Left renal pelvis (tissue), 4 donors: ENCODE measurements around the gene SSU72. TPM values are rescaled to one million over a fixed set of nuclear protein-coding genes. Genes with fewer than 3 reads are reported as not detected.

ENCODE experiments used
- DNase-seq, 4 donors: peaks; one replicate each; pipeline ENCODE4 v3.0.0-alpha.2; 2013; ENCODE audit warnings: low read depth in 4 of 4, low spot score in 3 of 4
- polyA plus RNA-seq, 4 donors: library from polyadenylated mRNA; unstranded; fragments of 120-200 nt; gene quantifications; one replicate each; pipeline ENCODE4 v1.2.1, GENCODE V29; 2013; ENCODE audit not compliant: insufficient read length in 4 of 4

Gene SSU72
- polyA plus RNA-seq, 4 donors, result 77.9 to 93.4 (median 87.3) TPM

DNA sequence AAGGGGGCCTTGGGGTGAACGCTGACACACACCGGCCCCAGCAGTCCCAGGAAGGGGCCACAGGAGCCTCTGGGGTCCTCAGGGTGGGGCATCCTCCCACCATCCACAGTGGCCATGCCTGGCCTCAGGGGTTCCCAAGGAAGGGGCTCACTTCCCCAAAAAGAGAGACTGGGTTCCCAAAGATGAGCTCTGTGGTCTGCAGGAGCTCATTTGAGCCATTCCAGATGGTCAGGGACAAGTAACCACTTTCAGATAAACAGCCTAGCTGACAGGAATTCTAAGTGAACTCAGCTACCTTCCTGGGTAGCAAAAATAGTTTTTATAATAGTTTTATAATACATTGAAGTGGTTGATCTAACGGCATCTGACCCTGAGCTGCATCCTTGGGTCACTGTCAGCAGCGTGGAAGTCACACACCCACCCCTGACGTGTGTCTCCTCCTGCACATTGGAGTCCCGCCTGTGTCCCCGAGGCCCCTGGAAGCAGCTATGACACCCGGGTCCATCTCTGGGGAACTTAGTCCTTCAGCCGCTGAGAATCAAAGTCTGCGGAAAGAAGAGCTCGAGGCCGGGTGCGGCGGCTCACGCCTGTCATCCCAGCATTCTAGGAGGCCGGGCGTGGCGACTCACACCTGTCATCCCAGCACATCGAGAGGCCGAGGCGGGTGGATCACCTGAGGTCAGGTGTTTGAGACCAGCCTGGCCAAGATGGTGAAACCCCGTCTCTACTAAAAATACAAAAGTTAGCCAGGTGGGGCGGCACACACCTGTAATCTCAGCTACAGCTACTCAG lies 28.5 kb downstream of the SSU72 start:
- no peak for DNase-seq

DNA sequence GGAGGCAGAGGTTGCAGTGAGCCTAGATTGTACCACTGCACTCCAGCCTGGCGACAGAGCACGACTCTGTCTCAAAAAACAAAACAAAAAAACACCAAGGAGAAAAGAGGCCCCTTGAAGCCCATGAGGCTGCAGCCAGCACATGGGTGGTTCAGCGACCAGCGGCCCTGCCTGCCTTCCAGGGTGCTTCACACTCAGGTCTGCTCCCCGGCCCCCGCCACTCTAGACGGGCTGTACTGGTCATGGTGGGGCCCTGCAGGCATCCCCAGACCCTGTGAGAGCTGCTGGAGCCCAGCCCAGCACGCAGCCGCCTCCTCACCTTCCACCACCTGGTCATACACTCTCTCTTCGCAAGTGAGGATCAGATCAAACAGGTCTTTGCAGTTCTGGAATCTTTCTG lies 30.1 kb downstream of the SSU72 start:
- no peak for DNase-seq

DNA sequence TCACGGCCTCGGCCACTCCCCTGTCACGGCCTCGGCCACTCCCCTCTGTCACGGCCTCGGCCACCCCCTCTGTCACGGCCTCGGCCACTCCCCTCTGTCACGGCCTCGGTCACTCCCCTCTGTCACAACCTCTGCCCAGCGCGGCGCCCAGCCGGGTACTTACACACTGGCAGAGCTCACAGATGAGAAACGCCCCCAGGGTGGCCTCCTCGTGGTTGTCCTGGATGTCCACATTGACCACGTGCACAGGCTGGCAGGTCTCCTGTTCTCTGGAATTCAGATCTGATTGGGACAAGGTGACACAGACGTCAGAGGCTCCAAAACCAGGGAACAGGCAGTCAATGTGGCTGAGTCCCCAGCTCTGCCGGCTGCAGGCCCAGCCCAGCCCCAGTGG lies 31.0 kb downstream of the SSU72 start:
- no peak for DNase-seq

DNA sequence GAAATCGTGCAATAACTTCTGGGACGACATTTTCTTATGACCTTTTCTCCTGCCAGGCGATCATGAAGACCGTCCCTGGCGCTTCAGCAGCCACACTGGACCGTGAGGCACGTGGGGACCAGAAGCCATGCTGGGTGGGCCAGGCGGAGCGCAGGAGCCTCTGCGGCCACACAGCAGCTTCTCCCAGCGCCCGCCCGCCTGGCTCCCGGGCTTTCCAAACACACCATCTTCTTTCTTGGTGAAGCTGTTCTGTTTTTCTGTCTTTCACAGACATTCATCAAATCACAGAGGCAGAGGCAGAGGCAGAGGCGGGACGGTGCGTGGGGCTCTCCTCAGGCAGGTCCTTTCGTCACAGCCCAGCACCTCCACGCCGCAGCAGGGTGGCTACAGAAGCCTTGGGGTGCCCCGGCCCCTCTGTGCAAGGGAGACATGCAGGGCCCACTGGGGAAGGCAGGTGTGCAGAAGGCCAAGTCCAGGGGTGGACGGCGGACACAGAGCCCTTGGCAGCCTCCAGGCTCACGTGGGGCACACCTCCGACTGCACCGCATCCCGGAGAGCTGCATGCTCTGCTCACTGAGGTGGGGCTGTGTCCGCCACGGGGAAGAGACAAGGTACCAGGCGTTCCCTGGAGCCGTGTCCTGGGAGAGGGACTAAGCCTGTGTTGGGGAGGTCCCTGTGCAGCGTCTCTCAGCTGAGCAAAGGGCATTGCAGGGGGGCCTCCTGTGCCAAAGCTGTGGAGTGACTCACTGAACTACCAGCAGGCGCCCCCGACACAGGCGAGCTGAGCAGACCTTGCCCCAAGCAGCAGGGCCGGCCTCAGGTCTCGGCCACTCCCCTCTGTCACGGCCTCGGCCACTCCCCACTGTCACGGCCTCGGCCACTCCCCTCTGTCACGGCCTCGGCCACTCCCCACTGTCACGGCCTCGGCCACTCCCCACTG lies 31.6 kb downstream of the SSU72 start:
- no peak for DNase-seq

DNA sequence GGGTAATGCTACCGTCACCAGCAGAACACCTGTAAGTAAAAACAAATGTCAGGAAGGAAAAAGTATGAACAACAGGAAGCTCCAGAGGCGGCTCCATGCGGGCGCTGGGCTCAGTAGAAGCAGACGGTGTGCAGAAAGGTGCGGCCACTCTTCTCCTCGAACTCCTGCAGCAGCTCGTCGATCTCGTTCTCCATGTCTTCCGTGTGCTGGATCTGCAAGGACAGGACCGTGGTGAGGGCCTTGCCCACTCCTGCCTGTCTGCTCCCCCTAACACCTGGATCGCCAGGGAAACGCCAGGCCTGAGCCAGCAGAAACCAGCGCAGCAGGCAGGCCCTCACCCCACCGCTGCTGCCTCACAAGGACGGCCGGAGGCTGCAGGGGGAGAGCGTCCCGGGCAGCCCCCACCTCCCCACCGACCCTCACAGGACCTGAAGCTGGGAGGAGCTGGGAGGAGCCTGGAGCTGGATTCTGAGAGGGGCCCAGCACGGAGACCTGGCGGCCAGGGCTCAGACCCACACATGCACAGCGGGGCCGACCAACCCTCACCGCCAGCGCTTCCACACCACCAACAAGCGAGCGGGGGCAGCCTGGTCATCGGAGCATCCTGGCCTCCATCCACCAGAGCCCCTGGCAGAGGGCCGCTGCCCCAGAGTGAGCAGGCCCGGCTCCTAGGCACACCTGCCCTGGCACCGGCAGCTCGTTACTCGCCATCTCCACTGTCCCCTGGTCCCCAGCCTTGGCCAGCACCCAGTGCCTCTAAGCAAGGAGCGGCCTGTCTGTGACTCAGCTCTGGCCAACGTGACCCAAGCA lies 32.5 kb downstream of the SSU72 start:
- no peak for DNase-seq

DNA sequence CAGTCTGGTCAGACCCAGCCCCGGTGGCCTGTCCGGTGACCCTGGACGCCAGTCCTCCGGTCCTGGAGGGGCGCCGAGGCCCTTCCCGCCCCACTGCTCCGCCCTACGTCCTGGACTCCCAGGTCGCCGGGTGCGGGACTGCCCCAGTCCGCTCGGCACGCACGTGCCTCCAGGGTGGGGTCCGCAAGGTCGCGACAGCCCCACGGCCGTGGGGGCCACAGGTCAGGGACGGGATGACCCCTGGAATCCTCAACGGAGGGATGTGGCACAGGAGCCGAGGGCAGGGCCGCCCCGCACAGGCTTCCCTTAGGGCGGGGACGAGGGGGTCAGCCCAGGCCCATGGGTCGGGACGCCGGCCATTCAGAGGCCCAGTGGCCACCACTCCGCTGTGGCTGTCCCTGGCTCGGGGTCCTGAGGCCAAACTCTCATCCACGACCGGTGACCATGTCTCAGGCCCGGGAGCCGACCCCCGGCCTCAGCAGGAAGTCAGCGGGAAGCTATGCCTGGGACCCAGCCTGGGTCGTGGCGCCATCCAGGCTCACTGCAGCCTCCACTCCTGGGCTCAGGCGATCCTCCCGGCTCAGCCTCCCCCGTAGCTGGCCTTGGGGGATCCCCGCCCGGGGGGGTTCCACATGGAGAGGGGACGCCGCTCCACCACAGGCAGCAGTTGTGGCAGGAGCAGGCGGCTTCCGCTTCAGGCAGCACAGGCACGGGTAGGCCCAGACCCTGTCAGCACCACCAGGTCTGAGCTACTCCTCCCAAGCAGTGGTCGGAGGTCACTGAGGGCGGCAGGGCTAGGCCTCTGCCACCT lies 33.6 kb downstream of the SSU72 start:
- no peak for DNase-seq

DNA sequence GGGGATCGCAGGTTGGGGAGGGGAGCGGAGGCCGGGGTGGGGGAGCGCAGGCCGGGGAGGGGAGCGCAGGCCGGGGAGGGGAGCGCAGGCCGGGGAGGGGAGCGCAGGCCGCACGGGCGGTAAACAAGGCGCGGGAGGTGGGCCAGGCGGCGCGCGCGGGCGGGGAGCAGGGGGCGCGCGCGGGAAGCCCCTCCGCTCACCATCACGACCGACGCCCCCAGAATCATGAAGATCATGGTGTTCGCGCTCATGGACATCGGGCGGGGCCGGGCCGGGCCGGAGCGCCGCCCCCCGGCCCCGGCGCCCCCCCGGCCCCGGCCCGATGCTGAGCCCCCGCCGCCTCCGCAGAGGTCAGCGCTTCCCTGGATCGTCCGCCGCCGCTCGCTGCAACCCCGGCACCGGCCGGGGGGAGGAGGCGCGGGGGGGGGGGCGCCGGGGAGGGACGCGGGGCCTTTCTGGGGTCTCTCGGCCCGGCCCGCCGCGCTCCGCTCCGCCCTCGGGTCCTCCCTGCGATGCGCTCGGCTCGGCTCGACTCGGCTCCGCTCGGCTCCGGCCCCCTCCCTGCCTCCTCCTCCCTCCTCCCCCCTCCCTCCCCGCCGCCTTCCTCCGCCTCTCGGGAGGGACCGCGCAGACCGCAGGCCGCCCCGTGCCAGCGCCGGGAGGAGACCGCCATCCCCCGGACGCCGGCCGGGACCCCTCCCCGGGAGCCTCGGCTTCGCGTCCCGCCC lies 34.4 kb downstream of the SSU72 start, which contains the start of gene TMEM240:
Gene TMEM240, minus strand, starts transcription at position 535 of the 728 bp plus-strand sequence. Its CDS starts 278 bp downstream, at position 257.
- DNase-seq, result peak; percentile 36 to 62 (median 55)

DNA sequence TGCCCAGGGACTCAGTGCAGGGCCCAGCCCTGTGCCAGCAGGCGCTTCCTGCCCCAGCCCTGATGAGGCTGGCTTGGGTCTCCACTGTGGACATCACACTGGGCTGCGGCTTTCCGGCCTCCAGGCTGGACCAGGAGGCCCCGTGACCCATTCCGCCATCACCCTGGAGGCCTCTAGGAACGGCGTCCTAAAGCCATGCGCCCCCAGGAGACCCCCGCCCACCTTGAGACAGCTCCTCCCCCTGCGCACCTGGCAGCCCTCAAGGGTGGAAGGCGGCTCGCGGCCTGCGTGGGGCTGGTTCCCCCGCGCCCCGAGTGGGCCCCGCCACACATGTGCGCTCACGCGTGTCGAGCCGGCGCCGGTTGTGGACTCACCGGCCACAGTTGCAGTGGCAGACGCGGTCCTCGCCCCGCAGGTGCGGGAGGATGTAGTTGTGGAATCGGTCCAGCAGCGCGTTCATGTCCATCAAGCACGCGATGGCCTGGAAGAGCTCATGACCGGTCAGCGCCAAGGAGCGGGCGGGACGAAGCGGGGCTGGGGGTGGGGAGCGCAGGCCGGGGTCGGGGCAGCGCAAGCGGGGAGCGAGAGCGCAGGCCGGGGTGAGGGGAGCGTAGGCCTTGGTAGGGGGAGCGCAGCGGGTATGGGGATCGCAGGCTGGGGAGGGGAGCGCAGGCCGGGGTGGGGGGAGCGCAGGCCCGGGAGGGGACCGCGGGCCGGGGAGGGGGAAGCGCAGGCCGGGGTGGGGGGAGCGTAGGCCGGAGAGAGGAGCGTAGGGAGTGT lies 35.2 kb downstream of the SSU72 start:
- peak in 2 of 4 donors; percentile 30 to 39 for DNase-seq

DNA sequence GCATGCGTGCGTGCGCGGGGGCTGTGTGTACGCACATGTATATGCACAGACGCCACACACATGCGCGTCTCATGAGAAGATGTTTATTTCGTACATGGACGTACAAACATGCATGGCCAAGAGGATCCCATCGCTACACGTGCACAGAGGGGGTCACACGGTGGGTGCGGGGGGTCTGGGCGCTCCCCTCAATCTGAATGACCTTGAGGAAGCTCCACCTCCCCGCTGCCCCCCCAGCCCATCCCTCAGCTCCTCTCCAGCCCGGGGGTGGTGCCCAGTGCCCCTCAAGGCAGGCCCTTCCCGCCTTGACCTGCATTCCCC lies 35.7 kb downstream of the SSU72 start:
- no peak for DNase-seq

DNA sequence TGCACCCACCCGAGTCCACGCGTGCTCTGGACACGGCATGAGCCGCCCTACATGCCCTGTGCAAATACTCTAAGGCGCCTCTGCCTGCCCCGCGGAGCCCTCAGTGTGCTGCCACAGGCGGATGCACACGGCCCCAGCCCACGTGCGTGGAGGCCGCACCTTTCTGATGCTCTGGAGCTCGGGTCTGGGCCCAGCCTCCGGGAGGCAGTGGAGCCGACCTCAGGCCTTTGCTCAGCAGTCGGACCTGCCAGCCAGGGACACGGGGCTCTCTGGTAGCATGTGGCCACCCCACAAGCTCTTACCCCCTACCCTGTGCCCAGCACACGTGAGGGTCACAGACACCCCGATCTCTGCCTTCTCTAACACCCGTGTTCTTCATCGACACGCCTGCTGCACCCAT lies 36.3 kb downstream of the SSU72 start:
- DNase-seq, result no peak

DNA sequence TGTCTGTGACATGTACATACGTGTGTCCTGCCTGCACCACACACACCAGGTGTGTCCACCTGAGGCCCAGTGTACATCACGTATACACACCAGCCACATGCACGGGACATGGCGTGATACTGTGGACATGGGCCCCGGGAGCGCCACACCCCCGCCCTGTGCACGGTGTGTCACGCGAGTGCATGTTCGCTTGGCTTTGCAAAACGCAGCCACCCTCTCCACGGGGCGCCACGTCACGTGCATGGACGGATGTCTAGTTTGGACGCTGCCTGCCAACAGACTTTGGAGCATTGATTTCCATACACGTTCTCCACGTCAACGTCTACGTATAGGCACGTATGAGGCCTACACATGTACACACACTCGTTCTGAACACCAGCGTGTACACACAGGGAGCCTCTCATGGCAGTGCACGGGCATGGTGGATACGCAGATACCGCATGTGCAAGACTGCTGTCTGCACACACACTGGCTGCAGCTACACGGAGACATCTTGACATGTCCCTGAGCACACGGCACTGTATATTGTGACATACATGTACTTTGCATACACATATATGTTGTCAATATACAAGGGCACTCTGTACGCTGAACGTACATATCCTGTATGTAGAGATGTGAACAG lies 36.9 kb downstream of the SSU72 start:
- DNase-seq, result no peak

DNA sequence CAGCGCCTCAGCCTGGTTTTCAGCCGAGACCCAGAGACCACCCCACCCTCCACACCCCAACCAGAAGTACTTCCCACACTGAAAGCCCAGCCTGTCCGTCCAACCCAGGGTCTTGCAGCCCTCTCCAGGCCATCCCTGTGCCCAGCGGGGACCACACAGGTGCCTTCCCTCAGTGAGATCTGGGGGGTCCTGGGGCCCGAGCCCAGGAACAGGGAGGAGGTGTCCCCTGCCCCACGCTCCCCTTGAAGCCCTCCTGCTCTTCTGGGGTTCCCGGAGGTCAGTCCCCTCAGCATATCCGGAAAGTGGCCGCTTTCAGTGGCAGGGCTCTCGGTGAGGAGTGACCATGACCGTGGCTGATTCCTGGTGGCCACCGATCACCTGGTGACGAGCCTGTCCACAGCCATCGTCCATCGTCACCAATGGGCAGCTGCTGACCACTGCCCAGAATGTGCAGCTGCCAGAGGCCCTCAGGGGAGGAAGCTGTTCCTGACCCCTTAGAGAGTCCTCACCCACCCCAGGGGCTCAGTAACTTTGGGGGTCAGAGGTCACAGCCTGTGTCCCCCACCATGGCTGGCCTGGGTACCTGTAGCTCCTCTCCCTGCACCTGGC lies 37.6 kb downstream of the SSU72 start:
- no peak for DNase-seq

DNA sequence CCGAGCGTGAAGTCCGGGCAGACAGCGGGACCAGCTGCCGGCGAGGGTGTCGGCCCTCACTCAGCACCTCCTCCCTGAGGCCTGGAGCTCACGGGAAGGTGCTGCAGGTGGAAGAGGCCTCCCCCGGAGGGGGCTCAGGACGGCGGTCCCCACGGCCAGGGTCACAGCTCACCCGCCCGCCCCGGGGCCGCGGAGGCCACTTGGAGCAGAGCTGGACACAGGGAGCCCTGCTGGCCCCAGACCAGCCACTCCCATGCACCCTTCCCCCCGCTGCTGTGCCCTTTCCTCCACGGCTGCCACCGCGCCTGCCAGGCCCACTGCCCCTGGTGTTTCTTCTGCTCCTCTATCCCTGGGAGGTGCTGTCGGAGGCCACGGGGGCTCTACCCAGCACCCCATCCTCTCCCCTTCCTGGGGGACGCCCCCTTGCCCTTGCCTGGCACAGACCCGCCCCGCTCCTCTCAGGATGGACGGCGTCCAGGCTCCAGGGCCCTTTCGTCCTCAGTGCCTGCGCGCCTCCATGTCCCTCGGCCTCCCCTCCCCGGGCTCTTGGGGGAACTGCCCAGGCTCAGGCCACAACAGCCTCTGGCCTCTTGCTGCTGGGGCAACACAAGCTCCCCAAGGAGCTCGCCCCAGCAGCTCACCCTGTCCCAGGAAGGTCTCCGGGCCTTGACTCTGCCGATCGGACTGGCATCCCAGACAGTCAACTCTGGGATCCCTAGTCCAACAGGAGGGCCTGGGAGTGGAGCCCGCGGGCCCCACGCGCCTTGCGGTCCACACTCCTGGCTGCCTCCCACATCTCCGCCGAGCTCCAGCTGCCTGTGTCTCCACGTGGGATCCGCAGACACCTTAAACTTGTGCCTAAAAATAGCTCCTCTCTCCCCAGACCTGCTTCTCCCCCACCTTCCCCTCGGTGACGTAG lies 38.4 kb downstream of the SSU72 start:
- DNase-seq, result no peak

DNA sequence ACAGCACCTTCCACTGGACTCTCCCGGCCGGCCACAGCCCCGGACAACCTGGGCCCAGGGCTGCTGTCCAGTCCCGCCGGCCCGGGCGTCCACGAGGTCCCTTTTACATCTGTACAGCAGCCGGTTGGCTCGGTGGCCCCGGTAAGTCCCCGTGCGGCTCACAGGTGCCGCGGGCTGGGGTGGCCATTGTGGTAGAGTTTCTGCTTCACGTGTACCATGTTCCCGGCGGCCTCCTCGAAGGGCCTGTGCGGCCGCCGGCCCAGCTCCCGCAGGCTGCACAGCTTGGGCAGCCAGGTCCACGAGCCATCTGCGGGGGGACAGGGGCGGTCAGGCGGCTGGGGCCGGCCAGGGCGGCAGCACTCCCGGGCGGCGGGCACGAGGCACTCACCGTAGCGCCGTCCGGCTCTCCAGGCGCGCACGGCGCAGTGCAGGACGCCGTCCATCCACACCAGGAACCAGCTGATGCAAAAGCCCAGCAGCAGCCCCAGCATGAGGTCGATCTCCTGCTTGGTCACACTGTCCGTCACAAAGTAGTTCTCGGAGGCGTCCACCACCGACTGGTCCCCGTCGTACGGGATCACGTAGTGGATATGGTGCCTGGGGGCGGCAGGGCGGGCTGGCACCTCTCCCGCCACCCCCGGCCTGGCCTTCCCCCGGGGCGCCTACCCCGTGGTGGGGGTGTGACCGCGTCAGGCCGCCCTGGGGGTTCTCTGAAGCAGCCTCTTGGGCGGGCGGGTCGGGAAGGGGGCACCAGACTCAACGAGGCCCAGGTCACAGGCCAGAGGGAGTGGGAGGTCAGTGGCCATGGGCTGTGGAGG lies 39.3 kb downstream of the SSU72 start:
- no peak for DNase-seq

DNA sequence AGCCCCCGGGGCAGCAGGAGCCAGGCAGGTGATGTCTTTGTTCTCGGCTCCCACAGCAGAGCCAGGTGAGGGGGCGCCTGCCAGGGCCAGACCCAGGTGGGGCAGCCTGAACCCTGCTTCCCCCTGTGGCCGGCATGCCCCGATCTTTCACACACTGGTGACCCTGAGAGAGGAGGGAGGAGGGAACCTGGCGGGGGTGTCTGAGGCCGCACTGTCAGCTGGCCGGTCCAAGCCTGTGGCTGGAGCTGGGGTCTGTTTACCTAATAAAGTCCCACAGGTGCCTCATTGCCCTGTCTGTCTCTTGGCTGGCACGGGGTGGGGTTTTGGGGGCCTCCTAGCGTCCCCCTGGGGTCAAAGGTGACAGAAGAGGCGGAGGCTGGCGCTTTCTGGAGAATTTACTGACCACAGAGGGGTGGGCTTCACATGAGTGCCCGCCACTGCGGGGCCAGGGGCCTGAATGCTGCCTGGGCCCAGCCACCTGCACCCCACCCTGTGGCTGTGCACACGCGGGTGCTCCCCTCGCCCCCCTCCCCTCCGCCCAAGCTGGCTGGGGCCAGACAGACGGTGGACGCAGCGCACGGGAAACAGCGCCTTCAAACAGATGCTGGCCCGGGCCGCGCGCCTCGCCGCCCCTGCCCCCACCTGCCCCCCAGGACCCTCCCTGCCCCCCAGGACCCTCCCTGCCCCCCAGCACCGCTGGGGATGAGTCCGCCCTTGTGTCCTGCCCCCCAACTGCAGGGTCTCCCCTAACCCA lies 40.1 kb downstream of the SSU72 start:
- no peak for DNase-seq
